CD4-positive, CD25-positive, alpha-beta regulatory T cell (primary cell): Measurements from ENCODE around the gene CNTN4. TPM values are rescaled to one million over a fixed set of nuclear protein-coding genes. Genes with fewer than 3 reads are reported as not detected.
"Not testable (repeated sequence)": the region's sequence is repeated elsewhere in the genome, so short reads cannot be mapped to it uniquely, and the experiment has no call there.

Experiments used
- ATAC-seq, 2 donors: fragments of 150-1000 bp; cut with Tn5 transposase; one replicate each; pipeline ENCODE4 v1.10.0; 2021; ENCODE audit warnings: low read depth in 2 of 2, moderate number of reproducible peaks in 2 of 2, moderate library complexity in 1 of 2
- DNase-seq, 3 donors: peaks; one replicate each; pipeline versions ENCODE4 v3.0.0 to v3.0.0-alpha.2; 2012 to 2022; ENCODE audit warnings: mixed read lengths in 1 of 3
- H3K27ac ChIP-seq: one replicate; pipeline ENCODE4 v1.7.0; 2013; ENCODE audit warnings: mild to moderate bottlenecking, low read length; ENCODE audit not compliant: insufficient read depth, poor library complexity, severe bottlenecking
- H3K27me3 ChIP-seq: one replicate; pipeline ENCODE4 v1.7.0; 2013; ENCODE audit warnings: low read length; ENCODE audit not compliant: control insufficient read depth, insufficient read depth
- H3K36me3 ChIP-seq: one replicate; pipeline ENCODE4 v1.7.0; 2013; ENCODE audit warnings: mild to moderate bottlenecking, low read length, moderate library complexity; ENCODE audit not compliant: control insufficient read depth, insufficient read depth
- H3K4me1 ChIP-seq: 2 replicates; pipeline ENCODE4 v1.7.0; 2013; ENCODE audit warnings: mild to moderate bottlenecking, low read length; ENCODE audit not compliant: insufficient read depth, control insufficient read depth, poor library complexity, severe bottlenecking
- H3K4me3 ChIP-seq: one replicate; pipeline ENCODE4 v1.7.0; 2013; ENCODE audit warnings: low read depth, mild to moderate bottlenecking, low read length, moderate library complexity
- H3K9me3 ChIP-seq, 2 experiments: 1 replicate in 1 of 2; 2 replicates in 1 of 2; pipeline ENCODE4 v1.7.0; 2013; ENCODE audit warnings: low read length in 2 of 2, mild to moderate bottlenecking in 1 of 2, moderate library complexity in 1 of 2; ENCODE audit not compliant: control insufficient read depth in 2 of 2
- H3K27ac Mint-ChIP-seq, 3 donors: one replicate each; pipeline ENCODE4 v1.8.0; 2020 to 2022; ENCODE audit warnings: mild to moderate bottlenecking in 3 of 3, mixed read lengths in 3 of 3, moderate library complexity in 2 of 3
- H3K27me3 Mint-ChIP-seq: one replicate; pipeline ENCODE4 v1.8.0; 2022; ENCODE audit warnings: mild to moderate bottlenecking, mixed read lengths
- H3K36me3 Mint-ChIP-seq: one replicate; pipeline ENCODE4 v1.8.0; 2020; ENCODE audit warnings: mixed read lengths
- H3K4me1 Mint-ChIP-seq, 4 donors: one replicate each; pipeline ENCODE4 v1.8.0; 2020 to 2022; ENCODE audit warnings: mixed read lengths in 4 of 4, mild to moderate bottlenecking in 1 of 4
- H3K4me3 Mint-ChIP-seq, 4 donors: one replicate each; pipeline ENCODE4 v1.8.0; 2020 to 2022; ENCODE audit warnings: mild to moderate bottlenecking in 4 of 4, mixed read lengths in 4 of 4, moderate library complexity in 3 of 4
- H3K9me3 Mint-ChIP-seq, 7 donors: one replicate each; pipeline ENCODE4 v1.8.0; 2020 to 2022; ENCODE audit warnings: mixed read lengths in 7 of 7, mild to moderate bottlenecking in 3 of 7, moderate library complexity in 2 of 7
- polyA plus RNA-seq, 4 donors: library from polyadenylated mRNA; unstranded; fragments of 300-500 nt; fragmentation: Illumina TruSeq; gene quantifications; one replicate each; pipeline ENCODE4 v1.2.3, GENCODE V29; 2021
- total RNA-seq: library from RNA; stranded (reverse); gene quantifications from one replicate; pipeline ENCODE4 v1.2.3, GENCODE V29; 2022

CNTN4 gene
- not detected for total RNA-seq
- not detected for polyA plus RNA-seq

GRCh38 chr3:2098398-2099027 lies at the start of gene CNTN4:
CNTN4 (plus strand) TSS chr3:2098866.
- peaks cover 18% of the 10 kb centered on the region for H3K27me3 Mint-ChIP-seq
- Histone ChIP-seq H3K4me1 (no peaks in the 10 kb centered on the region), H3K36me3 (no peaks in the 10 kb centered on the region), H3K9me3 (no peaks in the 10 kb centered on the region), H3K27me3 (no peaks in the 10 kb centered on the region), H3K4me3 (no peak within 1 kb of the TSS), H3K27ac (no peak within 1 kb of the TSS)
- H3K27ac Mint-ChIP-seq = no peak within 1 kb of the TSS
- H3K36me3 Mint-ChIP-seq = no peaks in the 10 kb centered on the region
- H3K4me1 Mint-ChIP-seq = peaks cover 0 to 7% (median 0%) of the 10 kb centered on the region in 4 donors
- peaks cover 0 to 7% (median 3%) of the 10 kb centered on the region in 7 donors for H3K9me3 Mint-ChIP-seq
- ATAC-seq (no peak), DNase-seq (no peak)
- H3K4me3 Mint-ChIP-seq = no peak within 1 kb of the TSS

GRCh38 chr3:2061360-2061759 lies 37.3 kb upstream of the CNTN4 start:
- ATAC-seq (no peak), DNase-seq (no peak)
- H3K27ac Mint-ChIP-seq = no peak overlapping the region
- H3K9me3 ChIP-seq = peaks cover 0 to 4% of the 10 kb centered on the region in 2 experiments
- no peaks in the 10 kb centered on the region for H3K27me3 Mint-ChIP-seq
- no peaks in the 10 kb centered on the region for H3K4me1 ChIP-seq
- H3K9me3 Mint-ChIP-seq = peaks cover 3 to 10% (median 5%) of the 10 kb centered on the region in 7 donors
- no peaks in the 10 kb centered on the region for H3K36me3 ChIP-seq
- H3K4me3 Mint-ChIP-seq = no peak overlapping the region
- H3K36me3 Mint-ChIP-seq = no peaks in the 10 kb centered on the region
- H3K27me3 ChIP-seq = no peaks in the 10 kb centered on the region
- H3K4me3 ChIP-seq = no peak overlapping the region
- H3K4me1 Mint-ChIP-seq = no peaks in the 10 kb centered on the region
- no peak overlapping the region for H3K27ac ChIP-seq

GRCh38 chr3:2071531-2071930 lies 27.1 kb upstream of the CNTN4 start:
- no peaks in the 10 kb centered on the region for H3K9me3 ChIP-seq
- H3K4me3 ChIP-seq = no peak overlapping the region
- no peak overlapping the region for H3K27ac ChIP-seq
- H3K27ac Mint-ChIP-seq = no peak overlapping the region
- H3K36me3 Mint-ChIP-seq = no peaks in the 10 kb centered on the region
- H3K4me3 Mint-ChIP-seq = no peak overlapping the region
- ATAC-seq = no peak
- no peaks in the 10 kb centered on the region for H3K4me1 ChIP-seq
- H3K4me1 Mint-ChIP-seq = no peaks in the 10 kb centered on the region
- no peaks in the 10 kb centered on the region for H3K27me3 ChIP-seq
- peaks cover 2 to 9% (median 5%) of the 10 kb centered on the region in 7 donors for H3K9me3 Mint-ChIP-seq
- DNase-seq = no peak
- no peaks in the 10 kb centered on the region for H3K27me3 Mint-ChIP-seq
- H3K36me3 ChIP-seq = no peaks in the 10 kb centered on the region

- DNase-seq (no peak), ATAC-seq (no peak)
- Mint-ChIP-seq H3K4me3 (no peak overlapping the region), H3K27ac (no peak overlapping the region), H3K36me3 (no peaks in the 10 kb centered on the region), H3K4me1 (no peaks in the 10 kb centered on the region), H3K27me3 (no peaks in the 10 kb centered on the region), H3K9me3 (peaks cover 4 to 17% (median 6%) of the 10 kb centered on the region in 7 donors)
- Histone ChIP-seq H3K36me3 (no peaks in the 10 kb centered on the region), H3K4me1 (no peaks in the 10 kb centered on the region), H3K27me3 (no peaks in the 10 kb centered on the region), H3K9me3 (no peaks in the 10 kb centered on the region), H3K4me3 (no peak overlapping the region), H3K27ac (no peak overlapping the region)
These were observed 19.8 kb upstream of the CNTN4 start for GRCh38 chr3:2078821-2079220.

GRCh38 chr3:2082871-2083480 lies 15.7 kb upstream of the CNTN4 start:
- no peak overlapping the region for H3K4me3 Mint-ChIP-seq
- H3K27ac Mint-ChIP-seq = no peak overlapping the region
- no peak for DNase-seq
- no peaks in the 10 kb centered on the region for H3K36me3 Mint-ChIP-seq
- ATAC-seq = no peak
- no peaks in the 10 kb centered on the region for H3K36me3 ChIP-seq
- no peaks in the 10 kb centered on the region for H3K27me3 ChIP-seq
- no peaks in the 10 kb centered on the region for H3K9me3 ChIP-seq
- peaks cover 0 to 27% (median 7%) of the 10 kb centered on the region in 7 donors for H3K9me3 Mint-ChIP-seq
- H3K27me3 Mint-ChIP-seq = no peaks in the 10 kb centered on the region
- H3K4me1 Mint-ChIP-seq = no peaks in the 10 kb centered on the region
- no peak overlapping the region for H3K4me3 ChIP-seq
- H3K4me1 ChIP-seq = no peaks in the 10 kb centered on the region
- no peak overlapping the region for H3K27ac ChIP-seq

- H3K4me1 ChIP-seq, H3K27me3 Mint-ChIP-seq, H3K4me3 Mint-ChIP-seq, DNase-seq, H3K4me3 ChIP-seq, H3K27ac ChIP-seq, H3K36me3 ChIP-seq, H3K9me3 ChIP-seq, ATAC-seq, H3K36me3 Mint-ChIP-seq, H3K27ac Mint-ChIP-seq, H3K4me1 Mint-ChIP-seq, H3K27me3 ChIP-seq: not testable (repeated sequence)
- peaks cover 0 to 23% (median 7%) of the 10 kb centered on the region in 7 donors for H3K9me3 Mint-ChIP-seq
These were observed 15.1 kb upstream of the CNTN4 start for GRCh38 chr3:2083558-2083957.

DNA sequence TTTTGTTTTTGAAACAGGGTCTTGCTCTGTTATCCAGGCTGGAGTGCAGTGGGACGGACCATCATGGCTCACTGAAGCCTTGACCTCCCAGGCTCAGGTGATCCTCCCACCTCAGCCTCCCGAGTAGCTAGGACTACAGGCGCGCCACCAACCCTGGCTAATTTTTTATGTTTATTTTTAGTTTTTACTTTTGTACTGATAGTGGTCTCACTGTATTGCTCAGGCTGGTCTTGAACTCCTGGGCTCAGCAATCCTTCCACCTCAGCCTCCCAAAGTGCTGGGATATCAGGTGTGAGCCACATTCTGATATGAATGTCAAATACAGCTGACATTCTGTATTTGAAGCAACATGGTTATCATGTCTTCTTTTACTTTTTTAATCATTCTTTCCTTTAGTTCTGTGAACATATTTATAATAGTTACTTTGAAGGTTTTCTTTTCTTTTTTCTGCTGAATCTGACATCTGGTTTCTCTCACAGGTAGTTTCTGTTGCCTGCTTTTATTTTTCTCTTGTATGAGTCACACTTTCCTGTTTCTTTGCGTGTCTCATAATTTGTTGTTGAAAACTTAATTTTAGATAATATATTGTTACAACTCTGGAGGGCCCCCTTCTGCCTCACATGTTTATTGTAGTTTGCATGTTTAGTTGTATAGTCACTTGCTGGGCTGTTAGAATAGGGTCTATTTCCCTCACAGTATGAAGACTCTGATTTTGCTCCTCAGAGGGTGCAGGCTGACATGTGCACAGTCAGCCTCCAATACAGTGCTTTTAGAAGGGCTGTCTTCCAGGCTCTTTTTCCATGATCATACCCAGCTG lies 8.4 kb upstream of the CNTN4 start:
- no peak overlapping the region for H3K27ac Mint-ChIP-seq
- no peak overlapping the region for H3K27ac ChIP-seq
- H3K27me3 ChIP-seq = no peaks in the 10 kb centered on the region
- H3K36me3 Mint-ChIP-seq = no peaks in the 10 kb centered on the region
- no peak overlapping the region for H3K4me3 Mint-ChIP-seq
- H3K4me1 ChIP-seq = no peaks in the 10 kb centered on the region
- H3K9me3 ChIP-seq = no peaks in the 10 kb centered on the region
- ATAC-seq (no peak), DNase-seq (no peak)
- no peaks in the 10 kb centered on the region for H3K4me1 Mint-ChIP-seq
- H3K27me3 Mint-ChIP-seq = no peaks in the 10 kb centered on the region
- H3K9me3 Mint-ChIP-seq = peaks cover 0 to 14% (median 4%) of the 10 kb centered on the region in 7 donors
- no peaks in the 10 kb centered on the region for H3K36me3 ChIP-seq
- no peak overlapping the region for H3K4me3 ChIP-seq
